Omental fat pad (tissue), 4 donors: ENCODE measurements around the gene PLEKHJ1. TPM values are rescaled to one million over a fixed set of nuclear protein-coding genes. Genes with fewer than 3 reads are reported as not detected.

ENCODE experiments used
- ATAC-seq: fragments of 150-250 bp; one replicate; pipeline ENCODE4 v1.9.1; 2016; ENCODE audit warnings: mild to moderate bottlenecking, moderate library complexity; ENCODE audit not compliant: low FRiP score
- DNase-seq: peaks from one replicate; pipeline ENCODE4 v3.0.0-alpha.2; 2019; ENCODE audit warnings: low spot score
- CTCF ChIP-seq, 3 donors: fragments of 450-650 bp; IDR thresholded peaks; one replicate each; pipeline ENCODE4 v1.5.1; 2016 to 2017; ENCODE audit warnings: antibody characterized with exemption in 3 of 3, mild to moderate bottlenecking in 3 of 3, moderate library complexity in 2 of 3
- total RNA-seq, 4 donors: library from RNA; depleted of rRNA; stranded (reverse); fragments of >200 nt; gene quantifications; one replicate each; pipeline ENCODE4 v1.1.0, GENCODE V29; 2016

The PLEKHJ1 gene
- total RNA-seq, 4 donors from 2014 or later = 45.0 to 67.5 (median 52.3) TPM

DNA sequence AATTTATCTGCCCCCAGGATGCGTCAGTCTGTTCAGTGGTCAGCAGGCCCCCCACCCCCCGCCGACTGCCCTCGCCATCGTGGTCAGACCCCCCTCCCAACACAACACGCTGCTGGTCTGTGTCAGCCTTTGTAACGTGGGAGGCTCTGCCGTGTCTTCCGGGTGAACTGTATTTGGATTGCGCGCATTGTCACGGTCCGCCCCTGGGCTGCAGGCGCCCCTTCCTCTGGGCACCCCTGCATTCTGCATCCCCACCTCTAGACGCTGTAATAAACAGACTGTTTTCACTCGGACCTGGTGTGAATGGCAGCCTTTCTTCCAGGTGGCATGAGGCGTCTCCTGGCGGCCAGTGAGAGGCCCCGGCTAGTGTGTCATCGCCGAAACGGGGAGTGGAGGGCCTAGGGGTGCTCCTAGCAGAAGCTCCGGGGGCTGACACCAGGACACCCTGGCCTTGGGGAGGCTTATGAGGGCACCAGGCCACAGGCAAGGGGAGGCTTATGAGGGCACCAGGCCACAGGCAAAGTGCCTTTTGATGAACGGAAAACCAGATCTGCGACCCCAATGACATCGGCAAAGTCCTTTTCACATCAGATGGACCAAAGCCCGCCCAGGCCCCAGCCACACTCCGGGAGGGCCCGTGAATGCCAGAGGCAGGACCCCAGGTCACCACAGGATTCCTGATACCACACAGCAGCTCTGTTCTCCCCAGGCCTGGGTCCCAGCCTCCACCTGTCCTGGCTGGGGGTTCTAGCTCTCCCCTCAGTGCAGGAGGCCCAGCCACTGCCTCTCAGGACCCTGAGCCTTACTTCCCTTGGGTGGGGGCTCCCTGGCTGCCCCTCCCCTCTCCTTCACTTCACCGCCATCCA lies 3.6 kb downstream of the PLEKHJ1 start:
- ATAC-seq (no peak), DNase-seq (no peak)

GRCh38 chr19:2231621-2232221 lies 4.4 kb downstream of the PLEKHJ1 start:
- ATAC-seq (no peak), DNase-seq (no peak)
- no peak for TF ChIP-seq CTCF (IDR thresholded peaks at IDR 0.05)

More for the DNA sequence above, 3.6 kb downstream of the PLEKHJ1 start:
- no peak for TF ChIP-seq CTCF (IDR thresholded peaks at IDR 0.05)

DNA sequence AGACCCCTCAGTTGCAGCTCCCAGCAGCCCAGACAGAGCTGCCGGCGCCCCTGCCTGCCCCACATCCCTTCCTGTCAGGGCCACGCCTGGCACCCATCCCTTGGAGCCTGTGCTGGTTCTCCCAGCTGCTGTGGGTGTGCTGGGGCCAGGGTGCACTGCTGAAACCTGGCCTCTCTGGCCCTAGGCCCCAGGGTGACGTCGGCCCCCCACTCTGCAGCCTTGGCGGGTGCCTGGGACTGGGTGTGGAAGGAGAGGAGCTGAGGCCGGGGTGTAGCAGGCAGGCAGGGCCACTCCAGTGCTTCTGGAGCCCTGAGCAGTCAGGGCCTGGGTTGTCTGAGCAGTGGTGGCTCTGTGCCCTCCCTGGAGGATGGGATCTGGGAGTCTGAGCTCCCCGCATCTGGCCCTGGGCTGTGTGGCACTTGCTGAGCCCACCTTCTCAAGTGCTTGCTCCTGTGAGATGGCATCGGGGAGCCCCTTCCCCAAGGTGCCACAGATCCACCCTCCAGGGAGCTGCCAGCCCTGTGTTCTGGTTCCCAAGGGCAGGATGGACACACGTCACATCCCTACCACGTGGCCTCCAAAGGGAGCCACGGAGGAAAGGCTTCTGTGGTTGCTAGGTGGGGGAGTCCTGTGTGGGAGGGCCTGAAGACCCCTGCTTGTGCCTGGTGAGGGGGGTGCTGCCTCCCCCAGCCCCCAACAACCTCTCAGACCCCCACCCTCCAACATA lies 5.2 kb downstream of the PLEKHJ1 start:
- ATAC-seq (no peak), DNase-seq (no peak)
- TF ChIP-seq CTCF (IDR thresholded peaks at IDR 0.05) = no peak

DNA sequence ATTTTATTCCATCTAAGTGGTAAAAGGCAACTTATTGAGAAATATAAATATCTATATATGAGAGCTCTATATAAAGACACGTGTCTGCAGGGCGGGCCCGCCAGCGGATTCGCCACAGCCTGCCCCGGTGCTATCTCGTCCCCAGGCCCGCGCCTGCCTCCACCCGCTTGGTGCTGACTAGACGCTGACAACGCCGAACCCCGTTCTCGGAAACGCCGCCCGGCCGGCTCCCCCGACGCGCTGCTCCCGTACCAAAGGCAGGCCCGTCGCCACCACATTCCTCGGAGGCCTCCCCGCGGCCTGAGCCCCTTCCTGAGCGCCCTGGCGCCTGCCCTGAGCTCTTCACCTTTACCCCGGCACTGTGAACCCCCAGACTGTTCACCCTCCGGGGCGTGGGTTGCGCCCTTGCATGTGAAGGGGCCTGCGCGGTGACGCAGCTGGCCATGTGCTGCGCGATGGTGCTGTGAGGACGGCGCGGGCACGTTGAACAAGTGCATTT lies 6.0 kb downstream of the PLEKHJ1 start:
- DNase-seq (no peak), ATAC-seq (no peak)
- TF ChIP-seq CTCF (IDR thresholded peaks at IDR 0.05) = no peak

DNA sequence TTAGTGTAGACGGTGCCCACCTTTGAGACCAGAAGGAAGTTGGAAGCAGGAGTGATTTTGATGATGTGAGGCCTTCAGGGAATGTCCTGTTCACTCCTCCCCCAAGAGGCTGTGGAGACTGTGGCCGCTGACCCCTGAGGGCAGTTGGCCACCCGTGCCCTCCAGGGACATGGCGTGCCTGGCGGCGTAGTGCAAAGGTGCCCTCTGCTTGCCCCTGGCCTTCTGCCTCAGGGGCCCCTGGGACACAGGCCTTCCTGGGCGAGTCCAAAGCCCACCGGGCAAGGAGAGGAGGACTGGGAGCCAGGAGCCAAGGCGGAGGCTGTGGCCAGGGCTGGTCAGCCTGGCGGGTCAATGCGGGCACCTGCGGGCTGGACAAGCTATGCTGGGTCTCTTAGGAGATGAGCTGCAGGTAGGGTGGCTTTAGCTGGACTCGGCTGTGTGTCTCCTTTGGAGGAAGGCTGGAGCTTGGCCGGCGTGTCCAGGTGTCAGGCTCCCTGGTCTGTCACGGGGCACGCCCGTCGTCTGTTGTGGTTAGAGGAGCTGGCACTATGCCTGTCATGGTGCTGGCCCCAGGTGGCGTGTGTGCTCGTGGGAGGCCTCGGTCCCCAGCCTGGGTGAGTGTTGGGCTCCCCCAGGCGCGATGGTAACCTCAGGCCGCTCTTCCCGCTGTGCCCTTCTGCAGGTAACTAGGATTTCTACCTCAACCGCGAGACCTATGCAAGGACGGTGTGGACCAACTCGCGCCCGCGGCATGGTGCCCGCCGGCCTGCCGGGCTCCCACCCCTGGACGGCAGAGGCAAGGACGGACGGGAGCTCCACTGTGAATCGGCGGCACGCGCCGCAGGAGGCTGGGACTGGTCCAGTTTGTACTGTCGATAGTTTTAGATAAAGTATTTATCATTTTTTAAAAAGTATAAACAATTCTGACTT lies 6.8 kb downstream of the PLEKHJ1 start:
- no peak for DNase-seq
- TF ChIP-seq CTCF (IDR thresholded peaks at IDR 0.05) = no peak
- no peak for ATAC-seq
